Natural killer cell (primary cell): ENCODE results near the gene LRRC73. TPM values are rescaled to one million over a fixed set of nuclear protein-coding genes. Genes with fewer than 3 reads are reported as not detected.

ENCODE experiments used
- ATAC-seq, 3 donors: fragments of 150-1000 bp in 2 of 3; fragments of 200-7000 bp in 1 of 3; cut with Tn5 transposase; 1 replicate in 1 of 3; 2 replicates in 2 of 3; pipeline ENCODE4 v1.10.0; 2021; ENCODE audit warnings: mild to moderate bottlenecking in 2 of 3, moderate library complexity in 2 of 3
- DNase-seq, 2 donors: peaks; one replicate each; pipeline versions ENCODE4 v3.0.0 to v3.0.0-alpha.2; 2013 to 2021; ENCODE audit warnings: mixed read lengths in 1 of 2
- H3K27ac ChIP-seq: one replicate; pipeline ENCODE4 v1.5.1; 2013; ENCODE audit warnings: mild to moderate bottlenecking, low read length
- H3K27me3 ChIP-seq: one replicate; pipeline ENCODE4 v1.6.1; 2013; ENCODE audit warnings: low read length; ENCODE audit not compliant: control insufficient read depth, insufficient read depth
- H3K36me3 ChIP-seq: one replicate; pipeline ENCODE4 v1.6.1; 2013; ENCODE audit warnings: low read length; ENCODE audit not compliant: control insufficient read depth, insufficient read depth
- H3K4me1 ChIP-seq: one replicate; pipeline ENCODE4 v1.6.1; 2013; ENCODE audit warnings: low read length; ENCODE audit not compliant: control insufficient read depth, insufficient read depth
- H3K4me3 ChIP-seq: one replicate; pipeline ENCODE4 v1.5.1; 2013; ENCODE audit warnings: low read length
- H3K9me3 ChIP-seq: one replicate; pipeline ENCODE4 v1.6.1; 2013; ENCODE audit warnings: low read length; ENCODE audit not compliant: control insufficient read depth, insufficient read depth
- H3K27ac Mint-ChIP-seq, 2 donors: one replicate each; pipeline ENCODE4 v1.8.0; 2022; ENCODE audit warnings: mild to moderate bottlenecking in 2 of 2, mixed read lengths in 2 of 2, moderate library complexity in 1 of 2
- H3K27me3 Mint-ChIP-seq, 2 donors: one replicate each; pipeline ENCODE4 v1.8.0; 2022; ENCODE audit warnings: low read depth in 2 of 2, mixed read lengths in 2 of 2
- H3K36me3 Mint-ChIP-seq: one replicate; pipeline ENCODE4 v1.8.0; 2022; ENCODE audit warnings: mixed read lengths
- H3K4me1 Mint-ChIP-seq, 2 donors: one replicate each; pipeline ENCODE4 v1.8.0; 2022; ENCODE audit warnings: mixed read lengths in 2 of 2
- H3K4me3 Mint-ChIP-seq: one replicate; pipeline ENCODE4 v1.8.0; 2022; ENCODE audit warnings: mild to moderate bottlenecking, moderate library complexity, mixed read lengths
- H3K9me3 Mint-ChIP-seq, 2 donors: one replicate each; pipeline ENCODE4 v1.8.0; 2022; ENCODE audit warnings: mixed read lengths in 2 of 2
- CTCF ChIP-seq: fragments of 200-600 bp; IDR thresholded peaks from one replicate; pipeline ENCODE4 v1.8.0; 2022; ENCODE audit warnings: antibody characterized with exemption
- WGBS: methylation state at CpG from one replicate; pipeline ENCODE4 v1.1.7; 2013; ENCODE audit warnings: missing lambda C conversion rate; ENCODE audit not compliant: insufficient coverage; 5-methylcytosine and 5-hydroxymethylcytosine counted together
- intact Hi-C: fragments of 100-400 bp; cut with micrococcal nuclease; formaldehyde crosslinking; loops from one replicate; pipeline ENCODE4 v1.14.2; 2022
- total RNA-seq, 4 donors: library from RNA; stranded (reverse); fragments of 120-200 nt in 1 of 4; gene quantifications; one replicate each; pipeline versions ENCODE4 v1.2.3 to v1.2.4, GENCODE V29; 2013 to 2022

The LRRC73 gene
- total RNA-seq, 3 donors from 2014 or later (not counting 1 experiment from before 2014, with no cell fraction given), result 0.24 to 0.68 (median 0.45) TPM

GRCh38 chr6:43472515-43472914, 37.6 kb downstream of the LRRC73 start:
- peaks cover 3% of the 10 kb centered on the region for H3K27me3 ChIP-seq
- peaks cover 6 to 9% of the 10 kb centered on the region in 2 donors for H3K27me3 Mint-ChIP-seq
- no peak overlapping the region for H3K4me3 Mint-ChIP-seq
- DNase-seq, result no peak
- H3K9me3 Mint-ChIP-seq, result no peaks in the 10 kb centered on the region
- no peak overlapping the region for H3K27ac Mint-ChIP-seq
- H3K4me3 ChIP-seq, result no peak overlapping the region
- intact Hi-C loops, result no loop called here
- H3K27ac ChIP-seq, result no peak overlapping the region
- no peaks in the 10 kb centered on the region for H3K36me3 Mint-ChIP-seq
- H3K4me1 ChIP-seq, result peaks cover 5% of the 10 kb centered on the region
- no peak for ATAC-seq
- no peaks in the 10 kb centered on the region for H3K9me3 ChIP-seq
- WGBS, result 98% methylated on average over 4 of the region's 4 CpGs
- no peak for TF ChIP-seq CTCF
- peaks cover 10 to 11% of the 10 kb centered on the region in 2 donors for H3K4me1 Mint-ChIP-seq
- no peaks in the 10 kb centered on the region for H3K36me3 ChIP-seq

- Mint-ChIP-seq H3K36me3 (no peaks in the 10 kb centered on the region), H3K4me1 (no peaks in the 10 kb centered on the region), H3K4me3 (no peak overlapping the region), H3K9me3 (no peaks in the 10 kb centered on the region), H3K27ac (no peak overlapping the region), H3K27me3 (peaks cover 7 to 14% of the 10 kb centered on the region in 2 donors)
- H3K4me1 ChIP-seq, result no peaks in the 10 kb centered on the region
- no peak overlapping the region for H3K27ac ChIP-seq
- 62% methylated on average over 1 of the region's 1 CpG for WGBS
- H3K36me3 ChIP-seq, result no peaks in the 10 kb centered on the region
- no peak for TF ChIP-seq CTCF
- H3K27me3 ChIP-seq, result peaks cover 3% of the 10 kb centered on the region
- H3K9me3 ChIP-seq, result no peaks in the 10 kb centered on the region
- ATAC-seq, result no peak
- intact Hi-C loops, result no loop called here
- no peak for DNase-seq
- no peak overlapping the region for H3K4me3 ChIP-seq
Observed at GRCh38 chr6:43471399-43471798, 38.7 kb downstream of the LRRC73 start.

GRCh38 chr6:43469947-43470346, 40.2 kb downstream of the LRRC73 start:
- Histone ChIP-seq H3K4me1 (no peaks in the 10 kb centered on the region), H3K9me3 (no peaks in the 10 kb centered on the region), H3K27ac (no peak overlapping the region), H3K27me3 (peaks cover 3% of the 10 kb centered on the region), H3K4me3 (no peak overlapping the region), H3K36me3 (no peaks in the 10 kb centered on the region)
- no peaks in the 10 kb centered on the region for H3K9me3 Mint-ChIP-seq
- no peak overlapping the region for H3K27ac Mint-ChIP-seq
- H3K27me3 Mint-ChIP-seq, result peaks cover 7 to 14% of the 10 kb centered on the region in 2 donors
- TF ChIP-seq CTCF, result no peak
- ATAC-seq, result no peak
- intact Hi-C loops, result no loop called here
- H3K36me3 Mint-ChIP-seq, result no peaks in the 10 kb centered on the region
- no peaks in the 10 kb centered on the region for H3K4me1 Mint-ChIP-seq
- H3K4me3 Mint-ChIP-seq, result no peak overlapping the region
- DNase-seq, result no peak
- 84% methylated on average over 7 of the region's 7 CpGs for WGBS
